OCI-LY1 (cell line): ENCODE results near the gene TAF6.

Experiments
- H2AFZ ChIP-seq: fragments of 200-600 bp; sonication (generic), shearing (Covaris generic); 2 replicates; pipeline ENCODE4 v1.6.0; 2014; ENCODE audit warnings: antibody characterized with exemption, mild to moderate bottlenecking, low read length
- H3F3A ChIP-seq: fragments of 200-600 bp; sonication (generic), shearing (Covaris generic); 2 replicates; pipeline ENCODE4 v1.6.0; 2014; ENCODE audit warnings: mild to moderate bottlenecking, antibody characterized with exemption, low read length, moderate library complexity; ENCODE audit not compliant: insufficient read depth
- H3K27ac ChIP-seq: fragments of 200-600 bp; sonication (generic); 2 replicates; pipeline ENCODE4 v1.5.1; 2014; ENCODE audit warnings: low read length, mixed run types, mild to moderate bottlenecking, low read depth; ENCODE audit not compliant: poor library complexity, severe bottlenecking
- H3K27me3 ChIP-seq: fragments of 200-600 bp; sonication (generic); 2 replicates; pipeline ENCODE4 v1.6.0; 2014; ENCODE audit warnings: antibody characterized with exemption, mild to moderate bottlenecking, low read length, moderate library complexity; ENCODE audit not compliant: insufficient read depth
- H3K36me3 ChIP-seq: fragments of 200-600 bp; sonication (generic); 2 replicates; pipeline ENCODE4 v1.6.1; 2014; ENCODE audit warnings: mild to moderate bottlenecking, antibody characterized with exemption, low read length, moderate library complexity, mixed read lengths; ENCODE audit not compliant: insufficient read depth
- H3K4me1 ChIP-seq: fragments of 200-600 bp; sonication (generic); 2 replicates; pipeline ENCODE4 v1.5.1; 2014; ENCODE audit warnings: mild to moderate bottlenecking, low read length, moderate library complexity; ENCODE audit not compliant: insufficient read depth, severe bottlenecking
- H3K4me2 ChIP-seq: fragments of 200-600 bp; sonication (generic), shearing (Covaris generic); 2 replicates; pipeline ENCODE4 v1.6.1; 2014; ENCODE audit warnings: low read length
- H3K4me3 ChIP-seq: fragments of 200-600 bp; sonication (generic); 2 replicates; pipeline ENCODE4 v1.5.1; 2014; ENCODE audit warnings: low read length, low read depth, mild to moderate bottlenecking, mixed read lengths; ENCODE audit not compliant: poor library complexity, severe bottlenecking
- H3K79me2 ChIP-seq: fragments of 200-600 bp; shearing (Covaris generic); 2 replicates; pipeline ENCODE4 v1.6.1; 2016; ENCODE audit warnings: mixed run types, low read length, mixed read lengths; ENCODE audit not compliant: insufficient read depth
- H3K9ac ChIP-seq: fragments of 200-600 bp; sonication (generic), shearing (Covaris generic); 2 replicates; pipeline ENCODE4 v1.6.1; 2014; ENCODE audit warnings: mild to moderate bottlenecking, low read length, mixed read lengths
- H3K9me2 ChIP-seq: fragments of 200-600 bp; sonication (generic), shearing (Covaris generic); 2 replicates; pipeline ENCODE4 v1.6.1; 2014; ENCODE audit warnings: low read depth, mild to moderate bottlenecking, low read length, mixed read lengths
- H3K9me3 ChIP-seq: fragments of 200-600 bp; shearing (Covaris generic); 2 replicates; pipeline ENCODE4 v1.6.1; 2014; ENCODE audit warnings: low read length, mixed read lengths
- H4K20me1 ChIP-seq: fragments of 200-600 bp; sonication (generic), shearing (Covaris generic); 2 replicates; pipeline ENCODE4 v1.6.0; 2016; ENCODE audit warnings: mild to moderate bottlenecking, low read length; ENCODE audit not compliant: insufficient read depth
- EZH2 ChIP-seq: fragments of 200-600 bp; sonication (generic), shearing (Covaris generic); IDR thresholded peaks from 2 replicates; pipeline ENCODE4 v1.8.0; 2017; ENCODE audit warnings: borderline replicate concordance, mixed run types, mild to moderate bottlenecking, antibody characterized with exemption, low read length, moderate library complexity, mixed read lengths
- TF ChIP-seq, protein P1 (sequence below): fragments of 200-600 bp; sonication (generic), shearing (Covaris generic); IDR thresholded peaks from 2 replicates; pipeline ENCODE4 v1.5.1; 2017; ENCODE audit warnings: mild to moderate bottlenecking, antibody characterized with exemption, low read length, moderate library complexity, mixed read lengths

The TAF6 gene

GRCh38 chr7:100157334-100158228 is 38.4 kb upstream of the TAF6 start:
- Histone ChIP-seq H2AFZ (no peak overlapping the region), H3K4me2 (peak overlapping the region; percentile 96), H3K27me3 (no peaks in the 10 kb centered on the region), H3K27ac (peak overlapping the region; percentile 65), H3K79me2 (no peaks in the 10 kb centered on the region), H3K9me3 (no peaks in the 10 kb centered on the region), H4K20me1 (no peaks in the 10 kb centered on the region), H3K9ac (peak overlapping the region; percentile 86), H3K36me3 (peaks cover 46% of the 10 kb centered on the region), H3F3A (no peaks in the 10 kb centered on the region), H3K9me2 (no peaks in the 10 kb centered on the region), H3K4me3 (peak overlapping the region; percentile 83), H3K4me1 (peaks cover 57% of the 10 kb centered on the region)
- TF ChIP-seq, protein P1, sequence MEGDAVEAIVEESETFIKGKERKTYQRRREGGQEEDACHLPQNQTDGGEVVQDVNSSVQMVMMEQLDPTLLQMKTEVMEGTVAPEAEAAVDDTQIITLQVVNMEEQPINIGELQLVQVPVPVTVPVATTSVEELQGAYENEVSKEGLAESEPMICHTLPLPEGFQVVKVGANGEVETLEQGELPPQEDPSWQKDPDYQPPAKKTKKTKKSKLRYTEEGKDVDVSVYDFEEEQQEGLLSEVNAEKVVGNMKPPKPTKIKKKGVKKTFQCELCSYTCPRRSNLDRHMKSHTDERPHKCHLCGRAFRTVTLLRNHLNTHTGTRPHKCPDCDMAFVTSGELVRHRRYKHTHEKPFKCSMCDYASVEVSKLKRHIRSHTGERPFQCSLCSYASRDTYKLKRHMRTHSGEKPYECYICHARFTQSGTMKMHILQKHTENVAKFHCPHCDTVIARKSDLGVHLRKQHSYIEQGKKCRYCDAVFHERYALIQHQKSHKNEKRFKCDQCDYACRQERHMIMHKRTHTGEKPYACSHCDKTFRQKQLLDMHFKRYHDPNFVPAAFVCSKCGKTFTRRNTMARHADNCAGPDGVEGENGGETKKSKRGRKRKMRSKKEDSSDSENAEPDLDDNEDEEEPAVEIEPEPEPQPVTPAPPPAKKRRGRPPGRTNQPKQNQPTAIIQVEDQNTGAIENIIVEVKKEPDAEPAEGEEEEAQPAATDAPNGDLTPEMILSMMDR, result peak; percentile 66
- TF ChIP-seq EZH2, result no peak

- Histone ChIP-seq H4K20me1 (no peaks in the 10 kb centered on the region), H3K27me3 (no peaks in the 10 kb centered on the region), H3K9me3 (no peaks in the 10 kb centered on the region), H3F3A (no peaks in the 10 kb centered on the region), H3K27ac (peak overlapping the region; percentile 65), H3K4me2 (peak overlapping the region; percentile 96), H2AFZ (no peak overlapping the region), H3K4me1 (peaks cover 63% of the 10 kb centered on the region), H3K4me3 (peak overlapping the region; percentile 83), H3K9me2 (no peaks in the 10 kb centered on the region), H3K79me2 (no peaks in the 10 kb centered on the region), H3K36me3 (peaks cover 49% of the 10 kb centered on the region), H3K9ac (peak overlapping the region; percentile 86; the same call in 1 of the 2 replicates)
- TF ChIP-seq, protein P1, result no peak
- TF ChIP-seq EZH2, result no peak
Observed at GRCh38 chr7:100157069-100157333, 37.8 kb upstream of the TAF6 start.

DNA sequence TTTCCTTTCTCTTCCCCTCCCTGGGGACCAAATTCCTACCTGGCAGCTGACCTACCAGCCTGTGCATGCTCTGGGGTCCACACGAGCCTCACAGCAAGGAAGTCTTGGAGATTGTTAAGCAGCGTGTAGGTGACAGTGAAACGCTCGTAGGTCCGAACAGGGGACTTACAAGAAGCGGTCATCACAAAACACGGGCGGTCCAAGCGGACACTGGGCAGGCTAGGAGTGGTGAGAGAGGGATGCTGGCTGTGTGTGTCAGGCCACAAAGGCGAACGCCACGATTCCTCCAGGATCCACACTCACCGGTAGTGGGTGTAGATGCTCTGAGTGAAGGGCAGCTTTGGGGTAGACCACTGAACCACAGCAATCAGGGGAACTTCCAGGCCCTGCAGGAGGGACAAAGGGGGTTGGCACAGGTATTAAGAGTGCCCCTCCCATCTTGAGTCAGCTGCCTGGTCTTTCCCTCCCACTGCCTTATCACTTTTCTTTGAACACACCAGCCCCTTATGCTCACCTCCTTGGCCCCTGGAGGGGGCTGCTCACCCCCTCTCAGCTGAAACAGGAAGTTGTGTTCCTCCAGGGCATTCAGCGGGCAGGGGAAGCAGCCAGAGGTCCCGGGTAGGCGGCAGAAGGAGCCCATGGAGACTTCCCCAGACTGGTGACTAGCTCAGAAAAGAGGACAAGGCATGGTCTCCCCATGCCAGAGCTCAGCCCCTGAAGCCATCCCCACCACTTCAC is 37.3 kb upstream of the TAF6 start:
- Histone ChIP-seq H3K9me3 (no peaks in the 10 kb centered on the region), H3K9ac (peak overlapping the region; percentile 86; the same call in 1 of the 2 replicates), H3K79me2 (no peaks in the 10 kb centered on the region), H3K4me3 (peak overlapping the region; percentile 83), H4K20me1 (no peaks in the 10 kb centered on the region), H2AFZ (no peak overlapping the region), H3K27me3 (no peaks in the 10 kb centered on the region), H3K4me2 (peak overlapping the region; percentile 96), H3K36me3 (peaks cover 54% of the 10 kb centered on the region), H3K27ac (peak overlapping the region; percentile 65), H3F3A (no peaks in the 10 kb centered on the region), H3K4me1 (peaks cover 68% of the 10 kb centered on the region), H3K9me2 (no peaks in the 10 kb centered on the region)
- TF ChIP-seq, protein P1, result no peak
- TF ChIP-seq EZH2, result no peak
